Daoy (cell line): Measurements from ENCODE around the gene DLL3. TPM values are rescaled to one million over a fixed set of nuclear protein-coding genes. Genes with fewer than 3 reads are reported as not detected.

Source experiments
- DNase-seq: peaks from one replicate; pipeline ENCODE4 v3.0.0-alpha.2; 2015; ENCODE audit warnings: low read depth
- total RNA-seq: library from RNA; depleted of rRNA; stranded (reverse); fragments of >200 nt; shearing (Covaris generic); gene quantifications from 2 replicates; pipeline ENCODE4 v1.2.3, GENCODE V29; 2014; rRNA removed

The DLL3 gene
- total RNA-seq, 1 experiment from 2014 or later: 5.0 TPM

DNA sequence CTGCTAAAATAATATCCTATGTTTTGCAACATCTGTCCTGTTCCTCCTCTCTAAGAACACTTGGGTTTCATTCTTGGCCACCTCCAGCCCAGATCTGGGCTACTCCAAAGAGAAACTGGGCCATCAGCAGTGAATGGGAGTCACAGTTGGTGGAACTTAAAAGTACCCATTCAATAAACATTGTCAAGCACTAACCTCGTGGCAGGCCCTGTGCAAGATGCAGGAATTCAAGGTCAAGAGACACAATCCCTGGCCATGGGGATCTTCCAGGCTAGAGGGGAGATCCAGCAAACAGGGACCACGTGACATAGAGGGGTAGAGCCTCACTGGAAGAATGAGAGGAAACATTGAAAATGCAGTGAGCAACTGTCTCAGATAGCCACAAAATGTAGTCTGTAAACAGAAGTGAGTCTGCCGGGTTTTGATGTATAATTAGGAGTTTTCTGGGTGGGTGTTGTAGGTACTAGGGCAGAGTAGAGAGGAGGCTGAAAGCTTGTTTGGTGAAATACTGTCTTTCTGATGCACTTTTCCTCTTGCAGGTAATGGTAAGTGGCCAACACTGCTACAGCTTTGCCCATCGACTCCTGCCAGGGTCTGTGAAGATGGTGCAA, 56.1 kb downstream of the DLL3 start:
- DNase-seq: no peak

DNA sequence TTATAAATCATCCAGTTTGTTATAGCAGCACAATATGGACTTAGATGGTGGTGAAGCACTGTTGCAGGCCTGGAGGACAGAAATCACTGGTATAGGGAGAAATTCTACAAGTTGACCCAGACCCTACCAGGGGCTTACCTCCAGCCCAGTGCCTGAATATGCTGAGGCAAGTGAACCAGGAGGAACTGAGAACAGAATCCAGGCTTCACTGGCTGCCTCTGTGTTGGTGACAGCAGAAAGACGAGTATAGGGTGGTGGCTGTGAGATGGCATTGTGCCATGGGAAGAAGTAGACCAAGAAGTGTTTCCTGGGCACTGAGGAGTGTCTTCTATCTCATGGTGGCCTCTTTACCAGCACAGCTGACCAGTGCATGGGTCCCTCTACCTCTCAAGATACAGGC, 57.1 kb downstream of the DLL3 start:
- DNase-seq: no peak

Other genes starting within 250 kb of the DLL3 start
- gene IFNL2, start 230.6 kb upstream of the DLL3 start, total RNA-seq: not detected in 2 replicates
- not detected in 2 replicates for gene IFNL1, start 202.5 kb upstream of the DLL3 start, total RNA-seq
- gene LRFN1, start 178.1 kb upstream of the DLL3 start, total RNA-seq: 0.65 and 0.74 TPM in 2 replicates
- 0.23 and 0.83 TPM in 2 replicates for gene GMFG, start 162.9 kb upstream of the DLL3 start, total RNA-seq
- 55.0 and 57.4 TPM in 2 replicates for gene SAMD4B, start 156.5 kb upstream of the DLL3 start, total RNA-seq
- gene PAF1, start 107.8 kb upstream of the DLL3 start, total RNA-seq: 43.2 and 56.7 TPM in 2 replicates
- 20.7 and 41.1 TPM in 2 replicates for gene MED29, start 107.6 kb upstream of the DLL3 start, total RNA-seq
- 0.21 and 2.1 TPM in 2 replicates for gene ZFP36, start 92.1 kb upstream of the DLL3 start, total RNA-seq
- 3.0 and 6.9 TPM in 2 replicates for gene PLEKHG2, start 86.3 kb upstream of the DLL3 start, total RNA-seq
- 54.9 and 71.8 TPM in 2 replicates for gene RPS16, start 63.0 kb upstream of the DLL3 start, total RNA-seq
- gene SUPT5H, start 53.4 kb upstream of the DLL3 start, total RNA-seq: 78.7 and 140 TPM in 2 replicates
- gene TIMM50, start 18.1 kb upstream of the DLL3 start, total RNA-seq: 108 and 116 TPM in 2 replicates
- gene SELENOV, start 16.2 kb downstream of the DLL3 start, total RNA-seq: 0.57 and 6.3 TPM in 2 replicates
- gene EID2B, start 33.9 kb downstream of the DLL3 start, total RNA-seq: 5.7 and 5.8 TPM in 2 replicates
- 13.0 and 16.1 TPM in 2 replicates for gene EID2, start 41.2 kb downstream of the DLL3 start, total RNA-seq
- not detected in 2 replicates for gene LGALS13, start 103.6 kb downstream of the DLL3 start, total RNA-seq
- not detected in 2 replicates for gene LGALS16, start 157.0 kb downstream of the DLL3 start, total RNA-seq
- not detected in 2 replicates for gene LGALS14, start 205.5 kb downstream of the DLL3 start, total RNA-seq
- gene CLC, start 239.1 kb downstream of the DLL3 start, total RNA-seq: not detected in 2 replicates